GM23338 (cell line): Measurements from ENCODE around the gene SORCS2.

Source experiments
- CREB1 ChIP-seq: fragments of 250-450 bp; sonication (Bioruptor Pico); IDR thresholded peaks from 2 replicates; pipeline ENCODE4 v1.5.0; 2020; ENCODE audit warnings: low read depth, mild to moderate bottlenecking, moderate library complexity
- CTCF ChIP-seq, 2 experiments: fragments of 200-600 bp in 1 of 2; sonication (generic) in 1 of 2; conservative IDR thresholded peaks; 2 replicates each; pipeline versions ENCODE4 v1.5.1 to v1.6.1; 2016 to 2017; ENCODE audit warnings: antibody characterized with exemption in 2 of 2, low read depth in 2 of 2, mild to moderate bottlenecking in 2 of 2, moderate library complexity in 1 of 2
- ETS1 ChIP-seq: IDR thresholded peaks from 2 replicates; pipeline ENCODE4 v1.6.1; 2016; ENCODE audit warnings: antibody characterized with exemption
- EZH2 ChIP-seq: fragments of 200-600 bp; sonication (generic); IDR thresholded peaks from one replicate; pipeline ENCODE4 v1.8.0; 2017; ENCODE audit warnings: antibody characterized with exemption, mild to moderate bottlenecking, low read depth; ENCODE audit not compliant: unreplicated experiment
- EZH2phosphoT487 ChIP-seq: fragments of 200-600 bp; sonication (generic); IDR thresholded peaks from one replicate; pipeline ENCODE4 v1.8.1; 2018; ENCODE audit warnings: antibody characterized with exemption; ENCODE audit not compliant: unreplicated experiment
- JUNB ChIP-seq: IDR thresholded peaks from one replicate; pipeline ENCODE4 v1.6.1; 2016; ENCODE audit warnings: antibody characterized with exemption; ENCODE audit not compliant: unreplicated experiment
- POLR2AphosphoS5 ChIP-seq: IDR thresholded peaks from 2 replicates; pipeline ENCODE4 v1.6.1; 2016; ENCODE audit warnings: antibody characterized with exemption, low read depth
- REST ChIP-seq: IDR thresholded peaks from one replicate; pipeline ENCODE4 v1.6.1; 2018; ENCODE audit warnings: antibody characterized with exemption; ENCODE audit not compliant: unreplicated experiment
- ZNF114 ChIP-seq: fragments of 250-450 bp; sonication (Bioruptor Pico); IDR thresholded peaks from 2 replicates; pipeline ENCODE4 v1.5.0; 2020; ENCODE audit warnings: mild to moderate bottlenecking, moderate library complexity

GRCh38 chr4:7390336-7390735 is 198.0 kb downstream of the SORCS2 start:
- TF ChIP-seq CTCF (conservative IDR thresholded peaks at IDR 0.05; ENCODE audit: low read depth in 2 of 2) (no peak), ETS1 (no peak), EZH2phosphoT487 (no peak), POLR2AphosphoS5 (no peak), REST (no peak), EZH2 (no peak), ZNF114 (CRISPR knock-in tag) (no peak), JUNB (no peak), CREB1 (CRISPR knock-in tag) (no peak)
